Measurements from ENCODE around the gene INPP5K. TPM values are rescaled to one million over a fixed set of nuclear protein-coding genes. Genes with fewer than 3 reads are reported as not detected.

Gene INPP5K
- total and polyA plus RNA-seq, 10 of the 15 experiments (the other 5 are each of a cell fraction or from before 2014, with no cell fraction given) = 0.58 to 41.2 (median 23.3) TPM

DNA sequence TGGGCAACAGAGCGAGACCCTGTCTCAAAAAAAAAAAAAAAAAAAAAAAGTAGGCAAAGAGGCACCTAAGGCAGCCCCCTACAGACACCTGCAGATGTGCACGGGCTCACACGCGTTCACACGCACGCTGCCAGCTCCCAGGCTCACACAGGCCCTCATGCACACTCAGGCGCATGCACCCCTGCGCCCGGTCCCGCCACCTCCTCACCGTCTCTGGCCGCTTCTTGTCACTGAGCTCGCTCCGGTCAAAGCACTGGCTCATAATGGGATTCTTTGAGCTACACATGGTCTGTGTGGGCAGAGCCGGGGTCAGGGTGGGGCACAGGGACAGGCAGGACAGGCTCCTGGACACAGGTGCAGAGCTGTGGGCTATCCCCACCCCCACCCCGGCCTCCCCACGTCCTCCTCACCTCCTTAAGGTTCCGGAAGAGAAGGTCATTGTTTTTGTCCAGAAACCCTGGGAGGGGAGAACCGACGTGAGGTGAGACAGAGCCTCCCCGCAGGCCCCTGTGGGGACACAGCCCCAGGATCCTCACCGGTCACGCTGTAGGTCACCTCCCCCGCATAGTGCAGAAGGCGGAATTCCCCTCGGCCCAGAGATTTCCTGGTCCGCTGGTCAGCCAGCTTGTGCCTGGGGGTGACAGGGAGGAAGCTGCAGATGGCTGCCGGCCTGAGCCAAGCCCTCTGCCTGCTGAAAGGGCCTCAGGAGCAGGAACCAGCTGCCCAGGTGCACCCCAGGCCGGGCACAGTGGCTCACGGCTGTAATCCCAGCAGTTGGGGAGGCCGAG, 41.8 kb downstream of the INPP5K start:
- ChIA-PET SMC1A (ENCODE audit: uncharacterized antibody, unreplicated experiment) (interaction anchor here (0.9 to 2.2 kb wide), 11 partner anchors 10 to 132 kb away, joined by 3 to 10 read pairs (median 4); partner anchors contain the start of gene INPP5K), RAD21 (ENCODE audit: unreplicated experiment) (interaction anchor here (0.6 to 2.3 kb wide), 16 partner anchors 10 to 242 kb away, joined by 3 to 17 read pairs (median 4); partner anchors contain the start of gene INPP5K), CTCF (interaction anchor here (0.8 to 2.7 kb wide), 5 partner anchors 10 to 155 kb away, joined by 3 to 14 read pairs (median 5); partner anchors contain the start of genes INPP5K and SLC43A2), POLR2A (interaction anchor here (0.6 to 3.2 kb wide), 15 partner anchors 9 to 705 kb away, joined by 3 to 22 read pairs (median 4); partner anchors contain the start of genes CRK, INPP5K and MYO1C)
- H3K9ac ChIP-seq (ENCODE audit: control insufficient read depth, insufficient read depth, low read length) = peak overlapping the region; percentile 53
- intact Hi-C loops (cut with micrococcal nuclease; ENCODE audit: unreplicated experiment) = no loop called here
- H3K9me3 ChIP-seq (replicated peaks; ENCODE audit: control insufficient read depth, insufficient read depth, low read length) = no peaks in the 10 kb centered on the region
- BruUV-seq (replicated peaks) = no TSS peak
- H3K4me3 ChIP-seq = peak overlapping the region; percentile 63
- ATAC-seq (peak; percentile 87), FAIRE-seq (peak; percentile 80), DNase-seq (ENCODE audit: low read depth, low spot score) (peak; percentile 67)
- no peaks in the 10 kb centered on the region; the same call in 1 of the 2 replicates for H3K79me2 ChIP-seq (ENCODE audit: control insufficient read depth, insufficient read depth, low read length)
- no peaks in the 10 kb centered on the region for H4K20me1 ChIP-seq (ENCODE audit: control insufficient read depth, insufficient read depth)
- peaks cover 27% of the 10 kb centered on the region for H3K4me1 ChIP-seq (ENCODE audit: control insufficient read depth, insufficient read depth, low read length)
- H3K36me3 ChIP-seq (ENCODE audit: control insufficient read depth in 2 of 2, insufficient read depth in 2 of 2, low read length in 1 of 2) = peaks cover 3 to 15% of the 10 kb centered on the region in 2 experiments
- WGBS (ENCODE audit: insufficient coverage, insufficient replicate concordance, low lambda C conversion rate, missing lambda C conversion rate) = 12% methylated on average over 28 of the region's 31 CpGs
- H3K4me2 ChIP-seq (ENCODE audit: control insufficient read depth, insufficient read depth) = peak overlapping the region; percentile 23
- H2AFZ ChIP-seq (ENCODE audit: control insufficient read depth, low read depth, low read length) = peak overlapping the region; percentile 11
- H3K27ac ChIP-seq (ENCODE audit: control insufficient read depth, insufficient read depth) = peak overlapping the region; percentile 54
- H3K27me3 ChIP-seq (replicated peaks in 1 of 2; ENCODE audit: control insufficient read depth in 2 of 2, insufficient read depth in 2 of 2, low read length in 1 of 2) = no peaks in the 10 kb centered on the region
- in situ Hi-C loops (cut with MboI) = no loop called here
- TF ChIP-seq, protein P1, sequence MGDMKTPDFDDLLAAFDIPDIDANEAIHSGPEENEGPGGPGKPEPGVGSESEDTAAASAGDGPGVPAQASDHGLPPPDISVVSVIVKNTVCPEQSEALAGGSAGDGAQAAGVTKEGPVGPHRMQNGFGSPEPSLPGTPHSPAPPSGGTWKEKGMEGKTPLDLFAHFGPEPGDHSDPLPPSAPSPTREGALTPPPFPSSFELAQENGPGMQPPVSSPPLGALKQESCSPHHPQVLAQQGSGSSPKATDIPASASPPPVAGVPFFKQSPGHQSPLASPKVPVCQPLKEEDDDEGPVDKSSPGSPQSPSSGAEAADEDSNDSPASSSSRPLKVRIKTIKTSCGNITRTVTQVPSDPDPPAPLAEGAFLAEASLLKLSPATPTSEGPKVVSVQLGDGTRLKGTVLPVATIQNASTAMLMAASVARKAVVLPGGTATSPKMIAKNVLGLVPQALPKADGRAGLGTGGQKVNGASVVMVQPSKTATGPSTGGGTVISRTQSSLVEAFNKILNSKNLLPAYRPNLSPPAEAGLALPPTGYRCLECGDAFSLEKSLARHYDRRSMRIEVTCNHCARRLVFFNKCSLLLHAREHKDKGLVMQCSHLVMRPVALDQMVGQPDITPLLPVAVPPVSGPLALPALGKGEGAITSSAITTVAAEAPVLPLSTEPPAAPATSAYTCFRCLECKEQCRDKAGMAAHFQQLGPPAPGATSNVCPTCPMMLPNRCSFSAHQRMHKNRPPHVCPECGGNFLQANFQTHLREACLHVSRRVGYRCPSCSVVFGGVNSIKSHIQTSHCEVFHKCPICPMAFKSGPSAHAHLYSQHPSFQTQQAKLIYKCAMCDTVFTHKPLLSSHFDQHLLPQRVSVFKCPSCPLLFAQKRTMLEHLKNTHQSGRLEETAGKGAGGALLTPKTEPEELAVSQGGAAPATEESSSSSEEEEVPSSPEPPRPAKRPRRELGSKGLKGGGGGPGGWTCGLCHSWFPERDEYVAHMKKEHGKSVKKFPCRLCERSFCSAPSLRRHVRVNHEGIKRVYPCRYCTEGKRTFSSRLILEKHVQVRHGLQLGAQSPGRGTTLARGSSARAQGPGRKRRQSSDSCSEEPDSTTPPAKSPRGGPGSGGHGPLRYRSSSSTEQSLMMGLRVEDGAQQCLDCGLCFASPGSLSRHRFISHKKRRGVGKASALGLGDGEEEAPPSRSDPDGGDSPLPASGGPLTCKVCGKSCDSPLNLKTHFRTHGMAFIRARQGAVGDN (IDR thresholded peaks at IDR 0.05) = peak; percentile 57; the same call in 1 of the 2 replicates
- TF ChIP-seq FOXK2 (IDR thresholded peaks at IDR 0.05) (no peak), MYC (IDR thresholded peaks at IDR 0.05; ENCODE audit: insufficient read depth, insufficient read length, insufficient replicate concordance, low read length, severe bottlenecking) (no peak), POLR2A (IDR thresholded peaks at IDR 0.05; ENCODE audit: low read depth, low read length) (peak; percentile 66), NFYA (IDR thresholded peaks at IDR 0.05; ENCODE audit: borderline replicate concordance, low read depth, low read length) (no peak), JUND (IDR thresholded peaks at IDR 0.05; ENCODE audit: low read depth, low read length) (no peak), ZNF24 (IDR thresholded peaks at IDR 0.05) (no peak)
- TF ChIP-seq, protein P2, sequence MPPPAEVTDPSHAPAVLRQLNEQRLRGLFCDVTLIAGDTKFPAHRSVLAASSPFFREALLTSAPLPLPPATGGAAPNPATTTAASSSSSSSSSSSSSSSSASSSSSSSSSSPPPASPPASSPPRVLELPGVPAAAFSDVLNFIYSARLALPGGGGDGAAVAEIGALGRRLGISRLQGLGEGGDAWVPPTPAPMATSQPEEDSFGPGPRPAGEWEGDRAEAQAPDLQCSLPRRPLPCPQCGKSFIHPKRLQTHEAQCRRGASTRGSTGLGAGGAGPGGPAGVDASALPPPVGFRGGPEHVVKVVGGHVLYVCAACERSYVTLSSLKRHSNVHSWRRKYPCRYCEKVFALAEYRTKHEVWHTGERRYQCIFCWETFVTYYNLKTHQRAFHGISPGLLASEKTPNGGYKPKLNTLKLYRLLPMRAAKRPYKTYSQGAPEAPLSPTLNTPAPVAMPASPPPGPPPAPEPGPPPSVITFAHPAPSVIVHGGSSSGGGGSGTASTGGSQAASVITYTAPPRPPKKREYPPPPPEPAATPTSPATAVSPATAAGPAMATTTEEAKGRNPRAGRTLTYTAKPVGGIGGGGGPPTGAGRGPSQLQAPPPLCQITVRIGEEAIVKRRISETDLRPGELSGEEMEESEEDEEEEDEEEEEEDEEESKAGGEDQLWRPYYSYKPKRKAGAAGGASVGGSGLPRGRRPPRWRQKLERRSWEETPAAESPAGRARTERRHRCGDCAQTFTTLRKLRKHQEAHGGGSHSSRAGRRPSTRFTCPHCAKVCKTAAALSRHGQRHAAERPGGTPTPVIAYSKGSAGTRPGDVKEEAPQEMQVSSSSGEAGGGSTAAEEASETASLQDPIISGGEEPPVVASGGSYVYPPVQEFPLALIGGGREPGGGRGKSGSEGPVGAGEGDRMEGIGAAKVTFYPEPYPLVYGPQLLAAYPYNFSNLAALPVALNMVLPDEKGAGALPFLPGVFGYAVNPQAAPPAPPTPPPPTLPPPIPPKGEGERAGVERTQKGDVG (CRISPR knock-in tag; IDR thresholded peaks at IDR 0.05) = no peak
- TF ChIP-seq, protein P3, sequence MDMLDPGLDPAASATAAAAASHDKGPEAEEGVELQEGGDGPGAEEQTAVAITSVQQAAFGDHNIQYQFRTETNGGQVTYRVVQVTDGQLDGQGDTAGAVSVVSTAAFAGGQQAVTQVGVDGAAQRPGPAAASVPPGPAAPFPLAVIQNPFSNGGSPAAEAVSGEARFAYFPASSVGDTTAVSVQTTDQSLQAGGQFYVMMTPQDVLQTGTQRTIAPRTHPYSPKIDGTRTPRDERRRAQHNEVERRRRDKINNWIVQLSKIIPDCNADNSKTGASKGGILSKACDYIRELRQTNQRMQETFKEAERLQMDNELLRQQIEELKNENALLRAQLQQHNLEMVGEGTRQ (IDR thresholded peaks at IDR 0.05; ENCODE audit: borderline replicate concordance, low read depth, low read length) = no peak
- TF ChIP-seq, protein P4, sequence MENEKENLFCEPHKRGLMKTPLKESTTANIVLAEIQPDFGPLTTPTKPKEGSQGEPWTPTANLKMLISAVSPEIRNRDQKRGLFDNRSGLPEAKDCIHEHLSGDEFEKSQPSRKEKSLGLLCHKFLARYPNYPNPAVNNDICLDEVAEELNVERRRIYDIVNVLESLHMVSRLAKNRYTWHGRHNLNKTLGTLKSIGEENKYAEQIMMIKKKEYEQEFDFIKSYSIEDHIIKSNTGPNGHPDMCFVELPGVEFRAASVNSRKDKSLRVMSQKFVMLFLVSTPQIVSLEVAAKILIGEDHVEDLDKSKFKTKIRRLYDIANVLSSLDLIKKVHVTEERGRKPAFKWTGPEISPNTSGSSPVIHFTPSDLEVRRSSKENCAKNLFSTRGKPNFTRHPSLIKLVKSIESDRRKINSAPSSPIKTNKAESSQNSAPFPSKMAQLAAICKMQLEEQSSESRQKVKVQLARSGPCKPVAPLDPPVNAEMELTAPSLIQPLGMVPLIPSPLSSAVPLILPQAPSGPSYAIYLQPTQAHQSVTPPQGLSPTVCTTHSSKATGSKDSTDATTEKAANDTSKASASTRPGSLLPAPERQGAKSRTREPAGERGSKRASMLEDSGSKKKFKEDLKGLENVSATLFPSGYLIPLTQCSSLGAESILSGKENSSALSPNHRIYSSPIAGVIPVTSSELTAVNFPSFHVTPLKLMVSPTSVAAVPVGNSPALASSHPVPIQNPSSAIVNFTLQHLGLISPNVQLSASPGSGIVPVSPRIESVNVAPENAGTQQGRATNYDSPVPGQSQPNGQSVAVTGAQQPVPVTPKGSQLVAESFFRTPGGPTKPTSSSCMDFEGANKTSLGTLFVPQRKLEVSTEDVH (IDR thresholded peaks at IDR 0.05; ENCODE audit: low read depth, partially characterized antibody) = no peak
